ACC112 (cell line): ENCODE results near the gene IFNW1.
"Not testable (repeated sequence)": the region's sequence is repeated elsewhere in the genome, so short reads cannot be mapped to it uniquely, and the experiment has no call there.

Experiments used
- H2AFZ ChIP-seq: fragments of 200-600 bp; sonication (generic); one replicate; pipeline ENCODE4 v1.6.0; 2017; ENCODE audit warnings: antibody characterized with exemption, low read length; ENCODE audit not compliant: unreplicated experiment
- H3K27ac ChIP-seq: fragments of 200-600 bp; sonication (generic); 2 replicates; pipeline ENCODE4 v1.5.1; 2014; ENCODE audit warnings: low read depth, mild to moderate bottlenecking, antibody characterized with exemption, low read length, moderate library complexity
- H3K27me3 ChIP-seq: fragments of 200-600 bp; sonication (generic); 2 replicates; pipeline ENCODE4 v1.6.1; 2014; ENCODE audit warnings: mild to moderate bottlenecking, antibody characterized with exemption, low read length, moderate library complexity, mixed read lengths; ENCODE audit not compliant: insufficient read depth
- H3K36me3 ChIP-seq: fragments of 200-600 bp; sonication (generic); 2 replicates; pipeline ENCODE4 v1.6.1; 2016; ENCODE audit warnings: mild to moderate bottlenecking, antibody characterized with exemption, low read length, moderate library complexity, mixed read lengths; ENCODE audit not compliant: insufficient read depth
- H3K4me1 ChIP-seq: fragments of 200-600 bp; sonication (generic); one replicate; pipeline ENCODE4 v1.6.1; 2016; ENCODE audit warnings: low read length, mixed read lengths; ENCODE audit not compliant: insufficient read depth, unreplicated experiment, control insufficient read depth
- H3K4me3 ChIP-seq: fragments of 200-600 bp; sonication (generic); 2 replicates; pipeline ENCODE4 v1.5.1; 2014; ENCODE audit warnings: mild to moderate bottlenecking, low read depth, low read length
- H3K79me2 ChIP-seq: fragments of 200-600 bp; sonication (generic); one replicate; pipeline ENCODE4 v1.6.0; 2016; ENCODE audit warnings: low read length; ENCODE audit not compliant: control insufficient read depth, unreplicated experiment, insufficient read depth

IFNW1 gene

DNA sequence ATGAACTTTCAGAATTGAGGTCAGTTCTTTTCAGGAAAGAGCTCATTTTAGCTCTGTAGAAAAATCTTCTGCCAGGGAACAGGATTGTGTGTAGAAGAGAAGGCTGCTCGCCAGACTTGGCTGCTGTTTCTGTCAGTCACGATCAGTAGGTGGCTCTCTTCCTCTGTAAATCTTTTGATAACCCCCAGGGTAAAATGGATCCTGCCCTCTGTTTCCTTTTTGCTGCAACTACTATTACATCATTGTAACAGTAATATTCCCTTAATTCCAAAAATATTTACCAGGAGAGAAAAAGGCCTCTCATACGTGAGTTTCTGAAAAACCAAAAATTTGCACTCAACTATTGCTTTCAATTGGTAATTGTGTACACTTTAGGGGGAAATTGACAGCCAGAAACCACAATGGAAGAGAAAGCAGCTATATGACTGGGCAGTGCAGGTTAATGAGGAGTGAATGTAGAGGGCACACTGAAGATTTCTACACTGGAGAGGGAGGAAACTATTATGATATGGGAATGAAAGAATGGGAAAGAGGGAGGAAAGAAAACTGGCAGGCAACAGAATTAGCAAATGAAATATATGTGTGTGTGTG, 12.5 kb upstream of the IFNW1 start:
- peaks cover 17% of the 10 kb centered on the region for H3K4me1 ChIP-seq
- peak overlapping the region; percentile 66 for H2AFZ ChIP-seq
- H3K4me3 ChIP-seq, result peak overlapping the region; percentile 58
- H3K27ac ChIP-seq, result peak overlapping the region; percentile 33; the same call in 1 of the 2 replicates
- no peaks in the 10 kb centered on the region for H3K36me3 ChIP-seq
- H3K27me3 ChIP-seq, result peaks cover 4% of the 10 kb centered on the region; the same call in 1 of the 2 replicates
- no peaks in the 10 kb centered on the region for H3K79me2 ChIP-seq

DNA sequence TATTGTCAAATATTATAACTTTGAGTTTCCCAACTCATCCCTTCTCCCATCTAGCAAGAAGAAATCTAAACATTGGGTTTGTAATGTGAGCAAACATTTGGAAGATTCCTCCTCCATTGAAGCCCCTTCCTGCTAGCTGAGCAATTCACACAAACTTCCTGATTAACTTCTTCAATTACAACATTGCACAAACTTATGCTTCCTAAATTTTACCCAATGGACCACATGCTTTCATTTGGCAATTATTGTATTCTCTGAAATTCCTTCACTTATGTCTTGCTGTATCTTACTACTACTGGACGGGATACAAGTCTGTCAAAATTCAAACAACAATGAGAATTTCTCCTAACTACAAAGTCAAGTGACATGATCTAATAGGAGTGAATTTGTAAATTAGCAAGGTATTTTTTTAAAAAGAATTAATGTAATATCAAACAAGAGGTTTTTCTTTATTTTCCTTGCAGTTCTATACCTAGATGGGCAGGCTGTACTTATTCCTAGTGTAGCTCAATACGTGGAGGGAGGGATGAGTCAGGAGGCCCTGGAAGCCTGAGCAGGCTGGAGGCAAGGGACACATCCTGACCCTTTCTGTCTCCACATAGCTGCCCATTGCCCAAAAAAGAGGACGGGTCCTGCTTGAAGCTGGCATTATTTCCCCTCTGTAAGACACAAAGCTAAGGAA, 11.8 kb upstream of the IFNW1 start:
- H3K4me1 ChIP-seq, result peaks cover 17% of the 10 kb centered on the region
- H3K79me2 ChIP-seq, result no peaks in the 10 kb centered on the region
- peak overlapping the region; percentile 58 for H3K4me3 ChIP-seq
- H3K27ac ChIP-seq, result peak overlapping the region; percentile 33; the same call in 1 of the 2 replicates
- H2AFZ ChIP-seq, result peak overlapping the region; percentile 66
- peaks cover 9% of the 10 kb centered on the region; the same call in 1 of the 2 replicates for H3K27me3 ChIP-seq
- no peaks in the 10 kb centered on the region for H3K36me3 ChIP-seq

DNA sequence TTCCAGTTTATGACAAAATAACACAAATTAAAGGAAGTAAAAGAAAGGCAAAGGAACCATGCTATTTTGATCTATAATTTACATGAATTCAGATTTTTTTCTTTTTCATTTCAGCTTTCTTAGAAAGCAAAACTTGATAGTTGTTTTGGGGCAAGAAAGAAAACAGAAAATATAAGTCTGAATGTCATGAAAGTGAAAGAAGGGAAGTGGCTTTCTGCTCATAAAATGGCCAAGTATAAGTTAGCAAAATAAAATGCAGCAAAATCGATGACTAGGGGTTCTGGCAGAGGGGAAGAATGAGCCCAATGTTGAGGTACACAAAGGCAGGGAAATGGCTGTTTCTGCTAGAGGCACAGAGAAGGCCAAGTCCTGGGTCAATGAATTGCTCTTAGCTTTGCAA, 3.0 kb upstream of the IFNW1 start:
- peaks cover 12% of the 10 kb centered on the region; the same call in 1 of the 2 replicates for H3K27me3 ChIP-seq
- no peaks in the 10 kb centered on the region for H3K36me3 ChIP-seq
- H2AFZ ChIP-seq, result no peak overlapping the region
- no peaks in the 10 kb centered on the region for H3K4me1 ChIP-seq
- no peak overlapping the region for H3K4me3 ChIP-seq
- no peak overlapping the region for H3K27ac ChIP-seq
- no peaks in the 10 kb centered on the region for H3K79me2 ChIP-seq

DNA sequence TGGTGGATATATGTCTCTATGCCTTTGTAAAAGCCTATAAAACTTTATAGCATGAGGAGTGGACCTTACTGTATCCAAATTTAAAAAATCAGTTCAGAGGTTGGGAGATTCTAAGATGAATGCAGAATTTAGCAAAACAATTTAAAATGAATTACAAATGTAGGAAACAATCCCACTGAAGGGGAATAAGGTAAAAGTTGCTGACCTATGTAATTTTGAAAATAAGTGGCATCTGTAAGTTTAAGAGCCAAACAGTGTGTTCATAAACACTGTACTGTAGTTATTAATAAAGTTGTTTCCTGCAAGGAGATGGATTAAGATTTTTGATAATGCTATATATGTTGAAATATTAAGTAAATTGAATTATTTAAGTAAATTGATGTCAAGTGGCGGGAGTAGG, 4.6 kb downstream of the IFNW1 start:
- Histone ChIP-seq H3K36me3 (no peaks in the 10 kb centered on the region), H3K4me1 (no peaks in the 10 kb centered on the region), H3K4me3 (no peak overlapping the region), H2AFZ (no peak overlapping the region), H3K79me2 (no peaks in the 10 kb centered on the region), H3K27me3 (peaks cover 17% of the 10 kb centered on the region), H3K27ac (no peak overlapping the region)

DNA sequence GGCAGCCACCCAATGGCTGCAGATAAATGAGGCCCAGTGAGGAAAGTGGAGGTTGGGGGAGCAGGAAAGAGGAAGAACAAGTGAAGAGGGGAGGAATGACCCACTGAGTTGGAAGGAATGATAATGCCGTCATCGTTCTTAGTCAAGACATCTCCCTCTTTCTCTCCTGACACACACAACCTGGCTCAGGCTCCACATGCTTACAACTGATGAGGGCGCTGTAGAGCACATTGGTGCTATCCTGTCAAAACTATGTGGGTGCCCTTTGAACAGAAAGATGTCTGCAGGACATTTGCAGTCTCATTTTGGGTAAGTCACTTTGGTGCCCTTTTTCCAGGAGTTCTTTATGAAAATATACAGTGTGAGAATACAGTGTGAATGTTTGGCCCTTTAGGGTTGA, 5.9 kb downstream of the IFNW1 start:
- no peak overlapping the region for H3K4me3 ChIP-seq
- no peak overlapping the region for H3K27ac ChIP-seq
- no peaks in the 10 kb centered on the region for H3K79me2 ChIP-seq
- H3K4me1 ChIP-seq, result no peaks in the 10 kb centered on the region
- H3K27me3 ChIP-seq, result peaks cover 29% of the 10 kb centered on the region
- no peak overlapping the region for H2AFZ ChIP-seq
- no peaks in the 10 kb centered on the region for H3K36me3 ChIP-seq

DNA sequence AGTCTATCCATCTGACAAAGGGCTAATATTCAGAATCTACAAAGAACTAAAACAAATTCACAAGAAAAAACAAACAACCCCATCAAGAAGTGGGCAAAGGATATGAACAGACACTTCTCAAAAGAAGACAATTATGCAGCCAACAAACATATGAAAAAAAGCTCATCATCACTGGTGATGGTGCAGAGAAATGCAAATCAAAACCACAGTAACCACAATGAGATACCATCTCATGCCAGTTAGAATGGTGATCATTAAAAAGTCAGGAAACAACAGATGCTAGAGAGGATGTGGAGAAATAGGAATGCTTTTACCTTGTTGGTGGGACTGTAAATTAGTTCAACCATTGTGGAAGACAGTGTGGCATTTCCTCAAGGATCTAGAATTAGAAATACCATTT, 13.4 kb downstream of the IFNW1 start:
- H3K27me3 ChIP-seq, result peaks cover 32% of the 10 kb centered on the region
- H3K36me3 ChIP-seq, H3K4me3 ChIP-seq, H2AFZ ChIP-seq, H3K79me2 ChIP-seq, H3K27ac ChIP-seq, H3K4me1 ChIP-seq: not testable (repeated sequence)

DNA sequence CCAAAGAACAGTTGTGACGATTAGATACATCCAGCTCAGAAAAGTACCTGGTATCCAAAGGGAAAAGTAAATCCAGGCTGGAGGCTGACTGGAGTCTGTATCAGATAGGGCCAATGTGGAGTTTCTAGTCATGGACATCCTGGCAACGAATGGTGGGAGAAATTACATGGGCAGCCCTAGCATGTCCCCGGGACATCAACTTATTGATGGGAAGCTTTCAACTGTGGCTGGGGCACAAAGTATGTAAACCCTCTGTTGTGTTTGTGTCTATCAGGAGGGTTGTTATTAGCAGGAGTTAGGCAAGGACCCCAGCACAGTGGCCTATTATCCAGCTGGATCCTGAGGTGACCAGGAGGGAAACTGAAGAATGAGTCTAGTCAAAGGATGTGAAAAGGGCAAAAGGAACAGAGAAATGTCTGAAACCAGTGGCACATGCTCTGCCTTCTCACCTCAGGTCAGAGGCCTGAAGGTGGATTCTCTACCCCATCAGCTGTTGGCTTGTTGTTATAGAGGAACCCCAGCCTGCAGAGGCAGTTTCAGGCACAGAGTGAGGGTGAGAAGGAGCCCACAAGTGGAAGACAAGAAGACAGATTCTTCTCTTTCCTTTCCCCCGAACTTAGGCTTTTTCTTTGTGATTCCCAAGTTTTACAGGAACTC, 19.9 kb downstream of the IFNW1 start:
- Histone ChIP-seq H2AFZ (no peak overlapping the region), H3K27ac (no peak overlapping the region), H3K36me3 (no peaks in the 10 kb centered on the region), H3K27me3 (peaks cover 13% of the 10 kb centered on the region), H3K79me2 (no peaks in the 10 kb centered on the region), H3K4me3 (no peak overlapping the region), H3K4me1 (no peaks in the 10 kb centered on the region)

DNA sequence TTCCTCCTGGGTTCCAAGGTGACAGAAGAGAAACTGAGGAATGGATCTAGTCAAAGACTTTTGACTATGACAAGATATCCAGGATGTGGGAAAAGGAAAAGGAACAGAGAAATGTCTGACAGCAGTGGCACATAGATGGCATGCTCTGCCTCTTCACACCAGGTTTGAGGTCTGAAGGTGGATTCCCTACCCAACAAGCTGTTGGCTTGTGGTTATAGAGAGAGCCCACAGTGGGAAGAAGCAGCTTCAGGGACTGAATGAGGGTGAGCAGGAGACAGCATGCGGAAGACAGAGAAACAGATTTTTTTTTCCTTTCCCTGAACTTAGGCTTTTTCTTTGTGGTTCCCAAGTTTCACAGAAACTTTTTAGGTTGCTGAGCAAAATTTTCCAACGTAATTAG, 20.6 kb downstream of the IFNW1 start:
- H3K79me2 ChIP-seq, result no peaks in the 10 kb centered on the region
- H3K4me1 ChIP-seq, result no peaks in the 10 kb centered on the region

DNA sequence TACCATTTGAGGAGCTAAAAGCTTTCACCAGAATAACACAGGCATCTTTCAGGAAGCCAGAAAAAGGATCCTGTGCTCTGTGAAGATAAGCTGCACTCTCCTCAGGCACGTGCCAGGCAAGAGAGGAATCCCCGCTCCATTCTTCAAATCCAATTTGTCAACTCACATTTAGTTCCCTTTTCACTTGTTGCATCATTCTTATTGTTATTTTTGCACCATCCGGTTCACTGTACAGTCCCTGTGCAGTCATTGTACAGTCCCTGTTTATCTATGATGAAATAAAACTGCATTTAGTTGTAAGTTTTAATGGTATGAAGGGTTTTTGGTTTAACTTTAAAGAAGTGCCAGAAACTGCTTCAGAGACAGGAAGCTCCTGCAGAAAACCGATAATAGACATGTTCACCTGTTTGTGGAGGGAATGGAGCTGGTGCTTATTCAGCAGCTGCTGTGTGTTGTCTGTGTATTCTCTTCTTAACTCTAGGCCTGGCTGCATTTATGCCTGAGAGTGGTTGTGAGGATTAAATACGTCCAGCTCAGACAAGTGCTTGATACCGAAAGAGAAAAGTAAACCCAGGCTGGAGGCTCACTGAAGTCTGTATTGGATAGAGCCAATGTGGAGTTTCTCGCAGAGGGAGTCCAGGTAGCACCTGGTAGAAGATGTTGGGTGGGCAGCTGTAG, 22.4 kb downstream of the IFNW1 start:
- no peaks in the 10 kb centered on the region for H3K4me1 ChIP-seq
- no peak overlapping the region for H3K4me3 ChIP-seq
- no peaks in the 10 kb centered on the region; the same call in 1 of the 2 replicates for H3K27me3 ChIP-seq
- no peaks in the 10 kb centered on the region for H3K36me3 ChIP-seq
- H3K79me2 ChIP-seq, result no peaks in the 10 kb centered on the region
- H2AFZ ChIP-seq, result no peak overlapping the region
- H3K27ac ChIP-seq, result no peak overlapping the region

More for the DNA sequence above, 20.6 kb downstream of the IFNW1 start:
- Histone ChIP-seq H3K36me3 (no peaks in the 10 kb centered on the region), H3K27me3 (peaks cover 7% of the 10 kb centered on the region), H3K4me3 (no peak overlapping the region), H2AFZ (no peak overlapping the region), H3K27ac (no peak overlapping the region)

DNA sequence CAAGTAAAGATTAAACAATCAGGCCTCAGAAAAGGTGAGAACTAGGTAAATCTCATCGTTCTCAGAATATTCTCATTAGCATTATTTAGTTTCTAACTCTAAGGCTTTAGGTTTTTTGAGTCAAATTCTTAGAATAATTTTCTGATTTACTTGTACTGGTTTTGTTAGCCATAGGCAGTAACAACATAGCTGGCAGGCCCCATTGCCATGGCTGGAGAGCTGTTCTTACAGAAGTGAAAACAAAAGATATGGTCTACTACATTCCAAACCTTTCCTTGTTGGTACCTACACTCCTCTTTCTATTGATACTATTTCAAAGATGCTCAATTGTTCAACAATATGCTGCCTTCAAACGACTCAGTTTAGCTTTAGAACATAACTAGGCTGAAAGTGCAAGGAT, 27.3 kb downstream of the IFNW1 start:
- H2AFZ ChIP-seq, result no peak overlapping the region
- no peaks in the 10 kb centered on the region for H3K36me3 ChIP-seq
- H3K4me3 ChIP-seq, result no peak overlapping the region
- no peaks in the 10 kb centered on the region for H3K4me1 ChIP-seq
- no peaks in the 10 kb centered on the region for H3K27me3 ChIP-seq
- H3K27ac ChIP-seq, result no peak overlapping the region
- H3K79me2 ChIP-seq, result no peaks in the 10 kb centered on the region
